HG03354 (cell line): Measurements from ENCODE around the gene EIF3C.
A peak's percentile ranks its signal among the peaks of the same experiment; 100 is the strongest.
"Not testable (repeated sequence)": the region's sequence is repeated elsewhere in the genome, so short reads cannot be mapped to it uniquely, and the experiment has no call there.

Source experiments
- ATAC-seq: cut with Tn5 transposase; IDR thresholded peaks from one replicate; pipeline ENCODE4 v1.9.1; 2021; ENCODE audit warnings: mild to moderate bottlenecking; ENCODE audit not compliant: unreplicated experiment, poor library complexity, severe bottlenecking

Gene EIF3C

GRCh38 chr16:28746618-28747350 is 35.5 kb downstream of the EIF3C start:
- ATAC-seq = not testable (repeated sequence)

DNA sequence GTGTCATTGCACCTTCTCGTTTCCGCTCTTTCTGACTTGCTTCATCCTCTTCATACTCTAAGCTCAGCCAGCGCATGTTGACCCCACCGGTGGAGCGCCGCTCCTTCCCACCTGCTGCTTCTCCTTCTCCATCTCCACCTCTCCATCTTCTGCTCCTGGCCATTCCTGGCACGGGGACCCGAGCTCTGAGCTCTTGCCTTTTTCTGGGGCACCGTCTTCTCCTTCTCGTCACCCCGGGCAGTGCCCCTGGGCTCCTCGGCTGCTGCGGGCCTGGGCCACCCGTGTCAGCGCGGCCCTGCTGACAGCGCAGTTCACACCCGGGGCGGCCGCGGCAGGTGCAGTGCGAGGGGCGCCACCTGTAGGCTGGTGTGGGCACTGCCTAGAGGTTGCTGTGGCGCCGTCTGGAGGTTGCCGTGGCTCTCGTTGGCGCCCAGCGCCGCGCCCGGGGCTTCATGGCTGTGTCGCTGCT is 38.8 kb downstream of the EIF3C start:
- peak; percentile 95 for ATAC-seq

DNA sequence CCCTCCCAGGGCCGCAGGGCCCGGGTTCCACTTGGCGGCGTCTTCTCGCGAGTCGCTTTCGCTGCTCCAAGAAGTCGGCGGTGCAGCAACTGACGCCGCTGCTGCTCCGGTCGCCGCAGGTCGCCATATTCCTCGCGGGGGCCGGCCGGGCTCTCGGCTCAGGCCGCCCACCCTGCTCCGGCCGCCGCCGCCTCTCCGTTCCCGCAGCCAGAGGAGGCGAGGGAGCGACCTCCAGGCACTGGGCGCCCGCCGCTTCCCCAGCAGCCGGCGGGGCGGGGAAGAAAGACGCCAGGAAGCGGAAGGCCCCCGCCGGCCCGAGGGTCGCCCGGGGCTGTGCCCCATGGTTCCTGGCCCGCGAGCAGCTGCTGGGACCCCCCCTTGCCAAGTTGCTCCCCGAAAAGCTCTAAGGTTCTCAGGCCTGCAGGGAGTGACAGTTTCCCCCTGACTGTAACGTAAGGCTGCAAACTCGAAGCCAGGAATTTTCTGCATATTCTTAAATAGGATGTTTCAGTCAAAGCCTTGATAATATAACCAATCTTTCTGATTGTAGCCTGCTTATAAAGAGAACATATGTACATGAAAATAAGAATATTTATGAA is 39.3 kb downstream of the EIF3C start:
- not testable (repeated sequence) for ATAC-seq

GRCh38 chr16:28751487-28751886 is 40.2 kb downstream of the EIF3C start, which contains the start of gene NPIPB9:
Gene NPIPB9, plus strand, starts transcription at chr16:28751787.
- ATAC-seq = not testable (repeated sequence)

DNA sequence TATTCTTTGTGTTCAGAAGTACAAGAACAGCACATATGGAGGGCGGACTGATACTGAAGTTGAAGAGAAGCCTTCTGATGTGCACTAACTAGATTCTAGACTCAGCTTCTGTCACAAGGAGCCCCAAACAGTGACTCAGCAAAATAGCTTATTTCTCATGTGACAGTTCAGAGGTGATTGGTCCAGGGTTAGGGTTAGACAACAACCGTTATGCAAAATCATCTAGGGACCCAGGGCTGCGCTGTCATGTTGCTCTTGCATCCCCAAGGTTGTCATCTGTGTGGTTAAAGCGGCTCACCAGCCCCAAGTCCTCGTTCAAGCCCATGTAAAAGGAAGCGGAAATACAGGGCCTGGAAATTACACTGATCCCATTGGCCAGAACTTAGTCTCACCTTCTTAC is 70.4 kb downstream of the EIF3C start:
- ATAC-seq = not testable (repeated sequence)

DNA sequence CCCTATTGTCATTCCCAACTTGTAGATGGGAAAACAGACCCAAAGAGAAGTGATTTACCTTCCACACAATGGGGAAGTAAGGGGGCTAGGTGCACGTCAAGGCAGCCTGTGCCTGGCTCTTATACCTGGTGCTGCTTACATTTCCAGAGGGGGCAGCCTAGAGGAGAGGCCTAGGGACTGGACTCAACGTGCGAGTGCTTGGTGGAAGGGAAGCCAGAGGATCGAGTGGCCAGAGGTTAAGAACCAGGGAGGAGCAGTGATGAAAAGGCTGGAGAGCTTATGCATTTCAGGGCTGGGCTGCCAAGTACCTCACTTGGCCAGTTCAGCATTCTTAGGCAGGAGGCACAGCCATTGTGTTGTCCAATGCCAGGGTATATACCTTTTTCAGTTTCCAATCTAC is 71.1 kb downstream of the EIF3C start:
- not testable (repeated sequence) for ATAC-seq
